Lower leg skin (tissue), 4 donors: ENCODE measurements around the gene KAZN. TPM values are rescaled to one million over a fixed set of nuclear protein-coding genes. Genes with fewer than 3 reads are reported as not detected.
A peak's percentile ranks its signal among the peaks of the same experiment; 100 is the strongest.

Experiments
- DNase-seq, 2 donors: peaks; one replicate each; pipeline ENCODE4 v3.0.0-alpha.2; 2019; ENCODE audit warnings: low spot score in 2 of 2
- H3K4me3 ChIP-seq: fragments of 200-600 bp; sonication (generic); 2 replicates; pipeline ENCODE4 v1.5.1; 2017; ENCODE audit warnings: mild to moderate bottlenecking, low read depth; ENCODE audit not compliant: poor library complexity, severe bottlenecking
- CTCF ChIP-seq, 3 donors: fragments of 450-650 bp; IDR thresholded peaks; one replicate each; pipeline ENCODE4 v1.5.1; 2016; ENCODE audit warnings: antibody characterized with exemption in 3 of 3, mild to moderate bottlenecking in 3 of 3, moderate library complexity in 2 of 3
- POLR2A ChIP-seq, 2 donors: fragments of 450-650 bp; IDR thresholded peaks; one replicate each; pipeline ENCODE4 v1.6.1; 2016 to 2017; ENCODE audit warnings: antibody characterized with exemption in 2 of 2, mild to moderate bottlenecking in 1 of 2, moderate library complexity in 1 of 2
- WGBS, 2 donors: methylation state at CpG; one replicate each; pipeline ENCODE4 v1.1.5; 2018; 5-methylcytosine and 5-hydroxymethylcytosine counted together
- intact Hi-C: fragments of 100-400 bp; cut with DNase I; formaldehyde crosslinking; loops from one replicate; pipeline ENCODE4 v1.15.0; 2023; ENCODE audit warnings: low total_unique reads
- total RNA-seq, 4 donors: library from RNA; depleted of rRNA; stranded (reverse); fragments of >200 nt; gene quantifications; one replicate each; pipeline ENCODE4 v1.1.0, GENCODE V29; 2016

KAZN gene
- total RNA-seq, 4 donors from 2014 or later: 21.4 to 36.0 (median 28.4) TPM

- WGBS, 2 donors: 90 to 96% methylated on average over 10 of the region's 10 CpGs
- intact Hi-C loops: no loop called here
- TF ChIP-seq CTCF (IDR thresholded peaks at IDR 0.05): no peak
- TF ChIP-seq POLR2A (IDR thresholded peaks at IDR 0.05): no peak
- no peak overlapping the region for H3K4me3 ChIP-seq
- no peak for DNase-seq
Observed at GRCh38 chr1:14919289-14919688, 320.8 kb downstream of the KAZN start.

- WGBS, 2 donors: 53 to 54% methylated on average over 5 of the region's 5 CpGs
- TF ChIP-seq CTCF (IDR thresholded peaks at IDR 0.05): no peak
- TF ChIP-seq POLR2A (IDR thresholded peaks at IDR 0.05): no peak
- DNase-seq: no peak
- H3K4me3 ChIP-seq: no peak overlapping the region
- intact Hi-C loops: loop anchor here (5.0 kb wide), 1 partner anchor 108 kb away; no protein-coding TSS in a partner anchor
Observed at GRCh38 chr1:14919751-14920150, 321.3 kb downstream of the KAZN start.

- 39 to 41% methylated on average over 7 of the region's 7 CpGs for WGBS, 2 donors
- intact Hi-C loops: loop anchor here (5.0 kb wide), 1 partner anchor 106 kb away; no protein-coding TSS in a partner anchor
- no peak overlapping the region for H3K4me3 ChIP-seq
- DNase-seq: no peak
- TF ChIP-seq CTCF (IDR thresholded peaks at IDR 0.05): no peak
- no peak for TF ChIP-seq POLR2A (IDR thresholded peaks at IDR 0.05)
Observed at GRCh38 chr1:14921057-14921456, 322.6 kb downstream of the KAZN start.

- TF ChIP-seq POLR2A (IDR thresholded peaks at IDR 0.05): no peak
- 83 to 88% methylated on average over 10 to 11 of the region's 11 CpGs for WGBS, 2 donors
- intact Hi-C loops: loop anchor here (5.0 kb wide), 1 partner anchor 104 kb away; no protein-coding TSS in a partner anchor
- no peak for DNase-seq
- no peak overlapping the region for H3K4me3 ChIP-seq
Observed at GRCh38 chr1:14922942-14923726, 324.6 kb downstream of the KAZN start.

GRCh38 chr1:14923727-14924452, 325.4 kb downstream of the KAZN start:
- peak in 1 of 2 donors; percentile 93 for DNase-seq
- no peak for TF ChIP-seq POLR2A (IDR thresholded peaks at IDR 0.05)
- TF ChIP-seq CTCF (IDR thresholded peaks at IDR 0.05): no peak
- intact Hi-C loops: loop anchor here (5.0 kb wide), 1 partner anchor 103 kb away; no protein-coding TSS in a partner anchor
- no peak overlapping the region for H3K4me3 ChIP-seq
- WGBS, 2 donors: 13 to 23% methylated on average over 9 to 15 of the region's 101 CpGs
